Aorta (tissue), 5 donors: ENCODE results near the gene AFF2. TPM values are rescaled to one million over a fixed set of nuclear protein-coding genes. Genes with fewer than 3 reads are reported as not detected.

Experiments used
- ATAC-seq: fragments of 200-7000 bp; cut with Tn5 transposase; one replicate; pipeline ENCODE4 v1.9.1; 2022; ENCODE audit warnings: moderate library complexity; ENCODE audit not compliant: low FRiP score
- DNase-seq, 2 donors: peaks; one replicate each; pipeline ENCODE4 v3.0.0-alpha.2; 2020
- H3K27ac ChIP-seq, 2 donors: one replicate each; pipeline ENCODE4 v1.5.1; 2013; ENCODE audit warnings: low read length in 2 of 2, mild to moderate bottlenecking in 2 of 2, moderate library complexity in 2 of 2, control low read depth in 1 of 2, inconsistent platforms in 1 of 2, low read depth in 1 of 2
- H3K27me3 ChIP-seq, 2 donors: one replicate each; pipeline ENCODE4 v1.6.1; 2013; ENCODE audit warnings: control low read depth in 1 of 2, low read length in 1 of 2, mild to moderate bottlenecking in 1 of 2, moderate library complexity in 1 of 2; ENCODE audit not compliant: insufficient read depth in 2 of 2, control insufficient read depth in 1 of 2
- H3K36me3 ChIP-seq, 2 donors: one replicate each; pipeline ENCODE4 v1.6.1; 2013; ENCODE audit warnings: control low read depth in 1 of 2, low read length in 1 of 2, mild to moderate bottlenecking in 1 of 2; ENCODE audit not compliant: insufficient read depth in 2 of 2, control insufficient read depth in 1 of 2
- H3K4me1 ChIP-seq, 2 donors: one replicate each; pipeline ENCODE4 v1.6.1; 2013; ENCODE audit warnings: low read length in 2 of 2, control low read depth in 1 of 2, mild to moderate bottlenecking in 1 of 2, moderate library complexity in 1 of 2; ENCODE audit not compliant: insufficient read depth in 2 of 2, control insufficient read depth in 1 of 2
- H3K4me3 ChIP-seq, 2 donors: one replicate each; pipeline ENCODE4 v1.5.1; 2013; ENCODE audit warnings: low read length in 2 of 2, control low read depth in 1 of 2, mild to moderate bottlenecking in 1 of 2
- H3K9me3 ChIP-seq: one replicate; pipeline ENCODE4 v1.6.1; 2013; ENCODE audit warnings: mild to moderate bottlenecking, low read length; ENCODE audit not compliant: control insufficient read depth
- WGBS, 2 donors: extraction: QIAGEN DNeasy Blood & Tissue Kit; methylation state at CpG; one replicate each; pipeline ENCODE4 v1.1.7; 2013; 5-methylcytosine and 5-hydroxymethylcytosine counted together
- intact Hi-C, 2 donors: fragments of 100-400 bp; cut with DNase I; formaldehyde crosslinking; loops; one replicate each; pipeline versions ENCODE4 v1.14.2 to v1.15.0; 2022
- polyA plus RNA-seq, 2 donors: library from polyadenylated mRNA; stranded (reverse); fragments of 200-250 nt; gene quantifications; one replicate each; pipeline ENCODE4 v1.2.3, GENCODE V29; 2013
- total RNA-seq, 2 donors: library from RNA; stranded (reverse); fragmentation: NEBNext Ultra II Directional; extraction: Animal tissue kit (Norgen Biotek cat#: 25700); gene quantifications; one replicate each; pipeline ENCODE4 v1.2.1, GENCODE V29; 2021
- donor health status: healthy with polysubstance abuse.
- donor health status: Bipolar disorder and iron deficiency.
- donor health status: DM: no; HTN: no; CAD: no.
- donor health status: DM: no; HTN: no; CAD: no.
- donor health status: DM: yes; HTN: yes; CAD: no.

The AFF2 gene
- total and polyA plus RNA-seq, 4 donors, result 0.25 to 2.7 (median 1.2) TPM

GRCh38 chrX:148624951-148625474 is 124.6 kb downstream of the AFF2 start:
- intact Hi-C loops, result no loop called here
- ATAC-seq, result no peak
- no peak overlapping the region for H3K4me3 ChIP-seq
- no peaks in the 10 kb centered on the region for H3K27me3 ChIP-seq
- no peak overlapping the region for H3K27ac ChIP-seq
- 59 to 80% methylated on average over 2 of the region's 2 CpGs for WGBS, 2 donors
- H3K4me1 ChIP-seq, result no peaks in the 10 kb centered on the region
- no peaks in the 10 kb centered on the region for H3K36me3 ChIP-seq
- no peak for DNase-seq
- no peaks in the 10 kb centered on the region for H3K9me3 ChIP-seq

DNA sequence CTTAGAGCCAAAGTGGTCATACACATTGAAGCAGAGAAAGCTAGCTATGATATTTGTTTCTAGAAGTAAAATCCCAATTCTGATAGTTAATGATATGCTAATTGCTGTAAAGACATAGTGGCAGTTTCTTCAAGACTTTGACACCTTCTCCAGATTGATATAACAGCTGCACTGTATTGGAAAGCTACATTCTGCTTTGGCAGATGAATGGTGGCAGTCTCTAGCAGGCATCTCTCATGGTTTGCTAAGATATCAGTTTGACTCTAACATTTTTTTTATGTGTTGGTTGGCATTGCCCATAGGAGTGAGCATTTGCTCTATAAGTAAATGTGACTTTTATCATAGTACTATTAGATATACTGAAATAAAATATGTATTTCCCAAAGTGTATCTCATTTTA is 128.2 kb downstream of the AFF2 start:
- ATAC-seq (no peak), DNase-seq (no peak)
- intact Hi-C loops, result no loop called here
- no peaks in the 10 kb centered on the region for H3K4me1 ChIP-seq
- no peaks in the 10 kb centered on the region for H3K9me3 ChIP-seq
- no peak overlapping the region for H3K27ac ChIP-seq
- no peaks in the 10 kb centered on the region for H3K36me3 ChIP-seq
- no peak overlapping the region for H3K4me3 ChIP-seq
- H3K27me3 ChIP-seq, result no peaks in the 10 kb centered on the region

DNA sequence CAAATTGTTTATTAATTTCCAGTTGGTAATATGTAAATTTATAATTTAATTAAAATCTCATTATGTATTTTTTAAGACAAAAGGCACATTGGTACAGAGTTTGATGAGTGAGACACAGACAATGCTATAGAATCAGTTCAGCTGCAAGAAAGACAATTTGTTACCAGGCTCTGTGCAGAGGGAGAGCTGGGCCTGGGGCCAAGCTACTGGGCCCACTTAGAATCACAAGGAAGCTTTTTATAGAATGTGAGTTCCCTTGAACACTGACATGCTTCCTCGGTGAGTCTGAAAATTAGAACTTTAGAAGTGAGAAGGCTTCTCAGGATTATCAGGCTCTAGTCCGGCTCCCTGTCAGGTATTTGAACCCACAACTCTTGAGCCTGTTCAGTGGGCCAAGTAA is 129.0 kb downstream of the AFF2 start:
- Histone ChIP-seq H3K27me3 (no peaks in the 10 kb centered on the region), H3K27ac (no peak overlapping the region), H3K36me3 (no peaks in the 10 kb centered on the region), H3K4me1 (no peaks in the 10 kb centered on the region), H3K4me3 (no peak overlapping the region), H3K9me3 (no peaks in the 10 kb centered on the region)
- WGBS, 2 donors, result 53 to 58% methylated on average over 2 of the region's 2 CpGs
- DNase-seq (no peak), ATAC-seq (no peak)
- intact Hi-C loops, result no loop called here

DNA sequence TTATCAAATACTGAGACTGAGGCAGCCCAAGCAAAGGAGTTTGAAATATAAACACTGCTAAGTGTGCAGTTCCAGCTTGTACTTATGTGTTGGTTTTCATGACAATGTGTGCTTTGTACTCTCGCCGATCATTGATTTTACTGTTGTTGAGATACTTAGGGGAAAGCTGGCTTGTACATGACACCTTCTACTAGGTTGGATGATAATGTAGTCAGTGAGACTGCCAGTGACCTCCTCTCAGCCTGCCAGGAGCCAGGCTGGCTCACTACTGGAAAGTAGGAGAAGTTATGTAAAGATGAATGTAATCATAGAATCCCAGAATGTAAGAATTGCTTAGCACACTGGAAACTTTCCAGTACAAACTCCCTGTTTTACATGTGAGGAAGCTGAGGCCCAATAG is 132.0 kb downstream of the AFF2 start:
- 47 to 69% methylated on average over 2 of the region's 2 CpGs for WGBS, 2 donors
- intact Hi-C loops, result no loop called here

GRCh38 chrX:148633218-148633908 is 132.9 kb downstream of the AFF2 start:
- H3K4me3 ChIP-seq, result no peak overlapping the region
- DNase-seq (no peak), ATAC-seq (no peak)
- no peak overlapping the region for H3K27ac ChIP-seq
- H3K36me3 ChIP-seq, result no peaks in the 10 kb centered on the region
- WGBS, 2 donors, result 80 to 86% methylated on average over 7 of the region's 7 CpGs
- H3K27me3 ChIP-seq, result no peaks in the 10 kb centered on the region
- H3K4me1 ChIP-seq, result no peaks in the 10 kb centered on the region
- intact Hi-C loops, result no loop called here
- H3K9me3 ChIP-seq, result no peaks in the 10 kb centered on the region

More for the DNA sequence above, 132.0 kb downstream of the AFF2 start:
- no peak for DNase-seq
- H3K9me3 ChIP-seq, result no peaks in the 10 kb centered on the region
- H3K27ac ChIP-seq, result no peak overlapping the region
- no peak overlapping the region for H3K4me3 ChIP-seq
- H3K27me3 ChIP-seq, result no peaks in the 10 kb centered on the region
- no peak for ATAC-seq
- H3K4me1 ChIP-seq, result no peaks in the 10 kb centered on the region
- no peaks in the 10 kb centered on the region for H3K36me3 ChIP-seq

- no peaks in the 10 kb centered on the region for H3K27me3 ChIP-seq
- no peak overlapping the region for H3K4me3 ChIP-seq
- intact Hi-C loops, result no loop called here
- ATAC-seq (no peak), DNase-seq (no peak)
- no peaks in the 10 kb centered on the region for H3K4me1 ChIP-seq
- H3K27ac ChIP-seq, result no peak overlapping the region
- 89 to 92% methylated on average over 1 of the region's 1 CpG for WGBS, 2 donors
- H3K9me3 ChIP-seq, result no peaks in the 10 kb centered on the region
- no peaks in the 10 kb centered on the region for H3K36me3 ChIP-seq
Observed at GRCh38 chrX:148634591-148634990, 134.2 kb downstream of the AFF2 start.

DNA sequence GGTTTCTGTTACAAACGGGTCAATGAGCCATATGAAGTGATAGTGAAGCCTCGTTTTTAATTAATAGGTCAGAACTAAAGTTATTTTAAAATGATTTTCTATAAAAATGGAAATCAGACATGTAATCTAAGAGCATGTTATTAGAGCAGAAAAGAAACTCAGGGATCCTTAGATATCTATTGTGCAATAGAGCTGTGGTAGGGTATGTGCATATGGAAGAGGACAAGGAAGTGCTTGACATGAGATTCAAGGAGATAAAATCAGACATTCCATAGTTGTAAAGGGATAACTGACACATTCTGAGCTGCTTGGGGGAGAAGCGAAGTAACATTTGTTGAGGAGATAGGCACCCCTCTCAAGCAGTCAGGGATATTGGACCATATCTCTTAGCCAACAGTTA is 143.0 kb downstream of the AFF2 start:
- DNase-seq, result no peak
- no peak overlapping the region for H3K27ac ChIP-seq
- intact Hi-C loops, result no loop called here
- 59 to 90% methylated on average over 3 of the region's 3 CpGs for WGBS, 2 donors
- H3K9me3 ChIP-seq, result no peaks in the 10 kb centered on the region
- no peaks in the 10 kb centered on the region for H3K36me3 ChIP-seq
- H3K4me1 ChIP-seq, result no peaks in the 10 kb centered on the region
- no peaks in the 10 kb centered on the region for H3K27me3 ChIP-seq
- no peak overlapping the region for H3K4me3 ChIP-seq
- no peak for ATAC-seq

DNA sequence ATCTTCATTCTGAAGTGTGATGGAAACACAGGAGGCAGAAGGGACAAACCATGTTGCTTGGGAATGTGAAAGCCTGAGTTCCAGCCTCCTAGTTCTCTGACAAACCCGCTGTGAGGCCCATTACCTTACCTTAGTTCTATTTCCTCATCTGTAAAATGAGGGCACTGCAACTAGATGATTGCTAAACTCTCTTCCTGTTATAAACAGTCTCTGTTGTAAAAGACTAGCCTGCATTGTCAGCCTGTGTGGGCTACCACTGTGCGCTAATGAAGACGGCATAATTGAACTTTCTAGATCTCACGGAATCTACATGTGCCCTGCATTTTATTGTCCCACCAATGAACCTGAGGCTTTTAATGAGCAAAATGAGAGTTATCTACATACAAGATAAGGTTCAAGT is 147.2 kb downstream of the AFF2 start:
- no peak for DNase-seq
- no peaks in the 10 kb centered on the region for H3K9me3 ChIP-seq
- intact Hi-C loops, result no loop called here
- no peak overlapping the region for H3K27ac ChIP-seq
- WGBS, 2 donors, result 87 to 95% methylated on average over 4 of the region's 4 CpGs
- no peaks in the 10 kb centered on the region for H3K36me3 ChIP-seq
- no peaks in the 10 kb centered on the region for H3K27me3 ChIP-seq
- no peak overlapping the region for H3K4me3 ChIP-seq
- ATAC-seq, result no peak
- no peaks in the 10 kb centered on the region for H3K4me1 ChIP-seq

DNA sequence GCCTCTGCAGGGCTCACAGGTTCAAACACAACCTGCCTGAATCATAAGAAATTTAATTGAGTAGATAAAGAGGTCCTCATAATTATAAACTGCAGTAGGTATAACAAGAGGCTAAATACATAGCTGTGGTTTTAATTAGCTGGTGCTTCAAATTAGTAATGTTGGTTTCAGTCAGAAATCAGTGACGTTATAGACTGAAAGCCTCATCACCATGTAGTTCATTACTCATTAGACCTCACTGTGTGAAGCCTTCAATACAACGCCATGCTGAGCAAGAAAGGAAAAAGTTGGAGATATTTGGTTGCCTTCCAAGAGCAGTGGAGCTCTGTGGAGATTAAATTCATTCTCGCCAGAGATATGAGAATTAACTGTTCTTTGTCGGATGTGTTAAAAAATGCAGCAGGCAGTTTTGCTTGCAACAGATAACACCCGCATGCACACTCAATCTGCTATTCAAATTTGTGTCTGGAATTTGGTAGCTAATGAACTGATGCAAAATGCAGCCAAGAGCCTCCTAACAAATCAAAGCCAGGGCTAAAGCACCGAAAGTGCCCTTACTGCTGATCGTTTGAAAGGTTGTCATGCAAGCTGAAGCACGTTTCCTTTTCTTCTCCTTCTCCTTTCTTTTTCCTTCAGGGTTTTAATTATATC is 148.9 kb downstream of the AFF2 start:
- DNase-seq, result no peak
- Histone ChIP-seq H3K36me3 (no peaks in the 10 kb centered on the region), H3K4me3 (no peak overlapping the region), H3K27me3 (no peaks in the 10 kb centered on the region), H3K9me3 (no peaks in the 10 kb centered on the region), H3K4me1 (no peaks in the 10 kb centered on the region), H3K27ac (no peak overlapping the region)
- WGBS, 2 donors, result 14 to 25% methylated on average over 8 of the region's 8 CpGs
- intact Hi-C loops, result no loop called here
- no peak for ATAC-seq
